GM23248 (cell line): ENCODE measurements around the gene UBE2L3. TPM values are rescaled to one million over a fixed set of nuclear protein-coding genes. Genes with fewer than 3 reads are reported as not detected.

ENCODE experiments used
- DNase-seq: peaks from one replicate; pipeline ENCODE4 v3.0.0-alpha.2; 2015
- H2AFZ ChIP-seq: fragments of 200-600 bp; sonication (generic); 2 replicates; pipeline ENCODE4 v1.6.1; 2016; ENCODE audit warnings: antibody characterized with exemption
- H3F3A ChIP-seq: fragments of 200-600 bp; sonication (generic); 2 replicates; pipeline ENCODE4 v1.6.1; 2016; ENCODE audit warnings: mild to moderate bottlenecking, antibody characterized with exemption, mixed run types; ENCODE audit not compliant: insufficient read depth
- H3K27ac ChIP-seq: fragments of 200-600 bp; sonication (generic); 2 replicates; pipeline ENCODE4 v1.5.1; 2016; ENCODE audit warnings: mild to moderate bottlenecking
- H3K27me3 ChIP-seq: fragments of 200-600 bp; sonication (generic); replicated peaks from 2 replicates; pipeline ENCODE4 v1.6.1; 2016; ENCODE audit warnings: mild to moderate bottlenecking; ENCODE audit not compliant: insufficient read depth
- H3K36me3 ChIP-seq: fragments of 200-600 bp; sonication (generic); 2 replicates; pipeline ENCODE4 v1.6.1; 2016; ENCODE audit warnings: low read depth, mild to moderate bottlenecking
- H3K4me1 ChIP-seq: fragments of 200-600 bp; sonication (generic); 2 replicates; pipeline ENCODE4 v1.6.1; 2016; ENCODE audit warnings: mild to moderate bottlenecking; ENCODE audit not compliant: insufficient read depth
- H3K4me2 ChIP-seq: fragments of 200-600 bp; sonication (generic); one replicate; pipeline ENCODE4 v1.6.1; 2016; ENCODE audit warnings: mild to moderate bottlenecking; ENCODE audit not compliant: unreplicated experiment
- H3K4me3 ChIP-seq: fragments of 200-600 bp; sonication (generic); 2 replicates; pipeline ENCODE4 v1.5.1; 2016; ENCODE audit warnings: mild to moderate bottlenecking
- H3K79me2 ChIP-seq: fragments of 200-600 bp; sonication (generic); 2 replicates; pipeline ENCODE4 v1.6.1; 2016; ENCODE audit warnings: mild to moderate bottlenecking; ENCODE audit not compliant: insufficient read depth
- H3K9ac ChIP-seq: fragments of 200-600 bp; sonication (generic); 2 replicates; pipeline ENCODE4 v1.6.1; 2016; ENCODE audit warnings: mild to moderate bottlenecking
- H3K9me2 ChIP-seq: fragments of 200-600 bp; sonication (generic); 2 replicates; pipeline ENCODE4 v1.6.1; 2016; ENCODE audit warnings: mixed run types, mild to moderate bottlenecking, moderate library complexity; ENCODE audit not compliant: insufficient read depth
- H3K9me3 ChIP-seq: fragments of 200-600 bp; sonication (generic); one replicate; pipeline ENCODE4 v1.6.1; 2017; ENCODE audit warnings: low read depth
- H4K20me1 ChIP-seq: fragments of 200-600 bp; sonication (generic); 2 replicates; pipeline ENCODE4 v1.6.0; 2016; ENCODE audit not compliant: insufficient read depth
- EZH2 ChIP-seq: fragments of 200-600 bp; sonication (generic); IDR thresholded peaks from 2 replicates; pipeline ENCODE4 v1.6.1; 2018; ENCODE audit warnings: antibody characterized with exemption, mild to moderate bottlenecking; ENCODE audit not compliant: insufficient read depth, poor library complexity, severe bottlenecking
- EZH2phosphoT487 ChIP-seq: fragments of 200-600 bp; sonication (generic); IDR thresholded peaks from 2 replicates; pipeline ENCODE4 v1.6.1; 2018; ENCODE audit warnings: antibody characterized with exemption, moderate library complexity, mild to moderate bottlenecking, low read depth; ENCODE audit not compliant: insufficient read depth
- WGBS, 2 experiments: methylation state at CpG; one replicate each; pipeline ENCODE4 v1.1.6; 2015 to 2017; ENCODE audit warnings: low lambda C conversion rate in 2 of 2, low coverage in 1 of 2; ENCODE audit errors: missing lambda C conversion rate in 2 of 2; 5-methylcytosine and 5-hydroxymethylcytosine counted together
- in situ Hi-C: fragments of 300-500 bp; cut with MboI; formaldehyde crosslinking; loops from 2 replicates; pipeline ENCODE4 v1.15.0; 2020
- polyA plus RNA-seq: library from polyadenylated mRNA; unstranded; fragments of >200 nt; fragmentation: Nextera tagmentation; extraction: Ambion mirVana; gene quantifications from 2 replicates; pipeline ENCODE4 v1.2.1, GENCODE V29; 2016
- total RNA-seq: library from RNA; depleted of rRNA; stranded (reverse); fragments of >200 nt; shearing (Covaris generic); gene quantifications from 2 replicates; pipeline ENCODE4 v1.2.3, GENCODE V29; 2014

The UBE2L3 gene
- total and polyA plus RNA-seq, 2 experiments from 2014 or later, result 57.2 to 115 TPM

- in situ Hi-C loops, result no loop called here
- Histone ChIP-seq H3K4me1 (no peaks in the 10 kb centered on the region; the same call in 1 of the 2 replicates), H2AFZ (no peak overlapping the region), H3K9me2 (no peaks in the 10 kb centered on the region), H3K4me2 (no peak overlapping the region), H3F3A (0 out of 2 replicates have a peak, but pooled peaks cover 4% of the 10 kb centered on the region), H3K27ac (no peak overlapping the region), H3K79me2 (peaks cover 100% of the 10 kb centered on the region), H3K36me3 (no peaks in the 10 kb centered on the region), H3K9ac (no peak overlapping the region), H4K20me1 (peaks cover 48% of the 10 kb centered on the region), H3K9me3 (no peaks in the 10 kb centered on the region), H3K27me3 (no peaks in the 10 kb centered on the region), H3K4me3 (no peak overlapping the region)
- no peak for TF ChIP-seq EZH2
- TF ChIP-seq EZH2phosphoT487, result no peak
- DNase-seq, result no peak
- WGBS, 2 experiments, result 77 to 79% methylated on average over 9 of the region's 9 CpGs
These were observed 23.5 kb downstream of the UBE2L3 start for GRCh38 chr22:21590809-21591641.

GRCh38 chr22:21591695-21592094 lies 24.2 kb downstream of the UBE2L3 start:
- Histone ChIP-seq H3K9me3 (no peaks in the 10 kb centered on the region), H4K20me1 (peaks cover 48% of the 10 kb centered on the region), H3K4me2 (no peak overlapping the region), H3K79me2 (peaks cover 100% of the 10 kb centered on the region), H2AFZ (no peak overlapping the region), H3K9me2 (no peaks in the 10 kb centered on the region), H3F3A (0 out of 2 replicates have a peak, but pooled peaks cover 4% of the 10 kb centered on the region), H3K36me3 (no peaks in the 10 kb centered on the region), H3K4me1 (no peaks in the 10 kb centered on the region; the same call in 1 of the 2 replicates), H3K9ac (no peak overlapping the region), H3K27me3 (no peaks in the 10 kb centered on the region), H3K4me3 (no peak overlapping the region), H3K27ac (no peak overlapping the region)
- WGBS, 2 experiments, result 72 to 77% methylated on average over 9 of the region's 9 CpGs
- TF ChIP-seq EZH2 (no peak), EZH2phosphoT487 (no peak)
- no peak for DNase-seq
- in situ Hi-C loops, result no loop called here

- 78 to 80% methylated on average over 3 of the region's 3 CpGs for WGBS, 2 experiments
- Histone ChIP-seq H3K9me2 (no peaks in the 10 kb centered on the region), H3K79me2 (peaks cover 100% of the 10 kb centered on the region), H3K4me3 (no peak overlapping the region), H2AFZ (no peak overlapping the region), H3K4me2 (no peak overlapping the region), H3K9me3 (no peaks in the 10 kb centered on the region), H3F3A (0 out of 2 replicates have a peak, but pooled peaks cover 4% of the 10 kb centered on the region), H3K4me1 (no peaks in the 10 kb centered on the region; the same call in 1 of the 2 replicates), H3K36me3 (0 out of 2 replicates have a peak, but pooled peaks cover 5% of the 10 kb centered on the region), H4K20me1 (peaks cover 46% of the 10 kb centered on the region), H3K9ac (no peak overlapping the region), H3K27ac (no peak overlapping the region), H3K27me3 (no peaks in the 10 kb centered on the region)
- no peak for DNase-seq
- in situ Hi-C loops, result no loop called here
- TF ChIP-seq EZH2phosphoT487, result no peak
- no peak for TF ChIP-seq EZH2
These were observed 24.9 kb downstream of the UBE2L3 start for GRCh38 chr22:21592422-21592821.

GRCh38 chr22:21593406-21594232 lies 26.1 kb downstream of the UBE2L3 start:
- Histone ChIP-seq H3K4me1 (no peaks in the 10 kb centered on the region; the same call in 1 of the 2 replicates), H3F3A (no peaks in the 10 kb centered on the region), H3K9ac (no peak overlapping the region), H3K4me2 (no peak overlapping the region), H4K20me1 (peaks cover 42% of the 10 kb centered on the region), H2AFZ (no peak overlapping the region), H3K9me3 (no peaks in the 10 kb centered on the region), H3K4me3 (no peak overlapping the region), H3K79me2 (peaks cover 100% of the 10 kb centered on the region), H3K27me3 (no peaks in the 10 kb centered on the region), H3K36me3 (0 out of 2 replicates have a peak, but pooled peaks cover 5% of the 10 kb centered on the region), H3K9me2 (no peaks in the 10 kb centered on the region), H3K27ac (no peak overlapping the region)
- TF ChIP-seq EZH2, result no peak
- peak; percentile 37 for DNase-seq
- 64 to 65% methylated on average over 11 of the region's 11 CpGs for WGBS, 2 experiments
- in situ Hi-C loops, result no loop called here
